Vagina (tissue), 2 donors: ENCODE measurements around the gene ARSG.

Experiments used
- POLR2A ChIP-seq, 2 donors: fragments of 450-650 bp; IDR thresholded peaks; one replicate each; pipeline ENCODE4 v1.6.1; 2017; ENCODE audit warnings: antibody characterized with exemption in 2 of 2, mild to moderate bottlenecking in 2 of 2, moderate library complexity in 2 of 2
- TF ChIP-seq, protein P1 (sequence below), 3 experiments: fragments of 450-650 bp in 2 of 3; fragments of 200-600 bp in 1 of 3; sonication (generic) in 1 of 3; IDR thresholded peaks; one replicate each; pipeline ENCODE4 v1.5.1; 2017 to 2019; ENCODE audit warnings: antibody characterized with exemption in 3 of 3, mild to moderate bottlenecking in 2 of 3, moderate library complexity in 2 of 3

DNA sequence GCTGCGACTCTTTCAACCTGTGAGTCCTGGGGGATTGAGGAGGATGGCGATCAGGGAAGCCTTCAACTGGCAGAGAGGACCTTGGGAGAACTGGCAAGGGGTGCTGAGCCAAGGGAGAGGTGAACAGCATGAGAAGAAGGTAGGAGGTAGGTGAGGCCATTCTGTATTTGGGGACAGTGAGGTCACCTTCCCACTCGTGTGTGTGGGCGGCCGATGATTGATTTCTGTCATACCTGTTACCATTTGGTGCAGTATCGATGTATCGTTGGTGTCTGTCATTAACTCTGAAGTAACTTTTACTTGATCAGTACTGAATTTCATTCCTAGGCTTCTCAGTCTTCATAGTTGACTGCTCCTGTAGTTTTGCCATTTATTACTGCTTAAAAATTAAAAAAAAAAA, 3.8 kb downstream of the ARSG start:
- TF ChIP-seq, protein P1, sequence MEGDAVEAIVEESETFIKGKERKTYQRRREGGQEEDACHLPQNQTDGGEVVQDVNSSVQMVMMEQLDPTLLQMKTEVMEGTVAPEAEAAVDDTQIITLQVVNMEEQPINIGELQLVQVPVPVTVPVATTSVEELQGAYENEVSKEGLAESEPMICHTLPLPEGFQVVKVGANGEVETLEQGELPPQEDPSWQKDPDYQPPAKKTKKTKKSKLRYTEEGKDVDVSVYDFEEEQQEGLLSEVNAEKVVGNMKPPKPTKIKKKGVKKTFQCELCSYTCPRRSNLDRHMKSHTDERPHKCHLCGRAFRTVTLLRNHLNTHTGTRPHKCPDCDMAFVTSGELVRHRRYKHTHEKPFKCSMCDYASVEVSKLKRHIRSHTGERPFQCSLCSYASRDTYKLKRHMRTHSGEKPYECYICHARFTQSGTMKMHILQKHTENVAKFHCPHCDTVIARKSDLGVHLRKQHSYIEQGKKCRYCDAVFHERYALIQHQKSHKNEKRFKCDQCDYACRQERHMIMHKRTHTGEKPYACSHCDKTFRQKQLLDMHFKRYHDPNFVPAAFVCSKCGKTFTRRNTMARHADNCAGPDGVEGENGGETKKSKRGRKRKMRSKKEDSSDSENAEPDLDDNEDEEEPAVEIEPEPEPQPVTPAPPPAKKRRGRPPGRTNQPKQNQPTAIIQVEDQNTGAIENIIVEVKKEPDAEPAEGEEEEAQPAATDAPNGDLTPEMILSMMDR (IDR thresholded peaks at IDR 0.05) = no peak
- TF ChIP-seq POLR2A (IDR thresholded peaks at IDR 0.05) = no peak
